ENCODE results near the gene DST. TPM values are rescaled to one million over a fixed set of nuclear protein-coding genes. Genes with fewer than 3 reads are reported as not detected.

DST gene
- polyA plus RNA-seq, 3 donors = 1.1 to 7.4 (median 3.2) TPM

DNA sequence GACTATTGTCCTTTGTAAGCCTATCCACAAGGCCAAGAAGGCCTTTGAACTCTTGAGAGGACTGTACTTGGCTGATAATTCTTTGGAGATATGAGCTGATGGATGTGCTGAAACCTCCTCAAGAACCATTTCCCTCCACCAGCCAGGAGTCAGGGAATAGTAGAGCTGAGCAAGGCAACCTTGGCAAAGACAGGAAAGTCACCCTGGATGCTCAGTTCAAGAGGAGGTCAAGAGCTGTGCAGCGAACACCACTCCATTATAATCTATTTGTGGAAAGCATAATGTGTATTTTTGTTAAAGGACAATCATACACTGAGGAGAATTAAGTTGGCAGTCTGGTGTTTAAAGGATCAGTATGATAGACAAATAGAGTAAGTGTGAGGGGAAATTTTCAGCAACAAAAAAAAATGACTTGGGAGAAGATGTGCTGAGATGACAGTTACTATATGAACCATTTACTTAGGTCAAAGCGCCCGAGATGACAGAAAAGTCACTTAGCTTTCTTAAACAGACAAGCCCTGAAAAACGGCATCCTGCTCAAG, 218.1 kb downstream of the DST start:
- no CpG with 5 or more reads among the region's 4 CpGs for WGBS (ENCODE audit: insufficient coverage)
- Histone ChIP-seq H4K20me1 (ENCODE audit: insufficient read depth, low read length) (no peaks in the 10 kb centered on the region), H3K79me2 (ENCODE audit: insufficient read depth, low read length) (no peaks in the 10 kb centered on the region), H3K4me3 (replicated peaks in 1 of 3; ENCODE audit: low read depth in 2 of 3, low read length in 3 of 3) (no peak overlapping the region), H3K4me2 (replicated peaks; ENCODE audit: extremely low read depth, low read length, poor library complexity, severe bottlenecking) (no peak overlapping the region), H2AFZ (ENCODE audit: insufficient read depth, low read depth, low read length, poor library complexity, severe bottlenecking) (no peak overlapping the region), H3K36me3 (replicated peaks in 1 of 2; ENCODE audit: control insufficient read depth in 1 of 2, insufficient read depth in 2 of 2, low read length in 2 of 2) (no peaks in the 10 kb centered on the region), H3K4me1 (ENCODE audit: control insufficient read depth in 1 of 2, insufficient read depth in 2 of 2, low read length in 2 of 2) (no peaks in the 10 kb centered on the region), H3K9ac (ENCODE audit: insufficient read depth, low read length, poor library complexity, severe bottlenecking) (no peak overlapping the region), H3K27ac (ENCODE audit: low read depth in 1 of 2, low read length in 2 of 2) (no peak overlapping the region), H3K27me3 (ENCODE audit: control insufficient read depth in 2 of 2, insufficient read depth in 2 of 2, low read length in 2 of 2) (no peaks in the 10 kb centered on the region), H3K9me3 (replicated peaks in 1 of 2; ENCODE audit: control insufficient read depth in 1 of 2, insufficient read depth in 1 of 2, low read length in 2 of 2) (no peaks in the 10 kb centered on the region)
- Mint-ChIP-seq H3K27ac (no peak overlapping the region), H3K27me3 (ENCODE audit: low read depth in 3 of 3) (no peaks in the 10 kb centered on the region), H3K36me3 (no peaks in the 10 kb centered on the region), H3K9me3 (peaks cover 0 to 8% (median 2%) of the 10 kb centered on the region in 7 donors), H3K4me1 (no peaks in the 10 kb centered on the region), H3K4me3 (no peak overlapping the region)
- TF ChIP-seq, protein P1, sequence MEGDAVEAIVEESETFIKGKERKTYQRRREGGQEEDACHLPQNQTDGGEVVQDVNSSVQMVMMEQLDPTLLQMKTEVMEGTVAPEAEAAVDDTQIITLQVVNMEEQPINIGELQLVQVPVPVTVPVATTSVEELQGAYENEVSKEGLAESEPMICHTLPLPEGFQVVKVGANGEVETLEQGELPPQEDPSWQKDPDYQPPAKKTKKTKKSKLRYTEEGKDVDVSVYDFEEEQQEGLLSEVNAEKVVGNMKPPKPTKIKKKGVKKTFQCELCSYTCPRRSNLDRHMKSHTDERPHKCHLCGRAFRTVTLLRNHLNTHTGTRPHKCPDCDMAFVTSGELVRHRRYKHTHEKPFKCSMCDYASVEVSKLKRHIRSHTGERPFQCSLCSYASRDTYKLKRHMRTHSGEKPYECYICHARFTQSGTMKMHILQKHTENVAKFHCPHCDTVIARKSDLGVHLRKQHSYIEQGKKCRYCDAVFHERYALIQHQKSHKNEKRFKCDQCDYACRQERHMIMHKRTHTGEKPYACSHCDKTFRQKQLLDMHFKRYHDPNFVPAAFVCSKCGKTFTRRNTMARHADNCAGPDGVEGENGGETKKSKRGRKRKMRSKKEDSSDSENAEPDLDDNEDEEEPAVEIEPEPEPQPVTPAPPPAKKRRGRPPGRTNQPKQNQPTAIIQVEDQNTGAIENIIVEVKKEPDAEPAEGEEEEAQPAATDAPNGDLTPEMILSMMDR (IDR thresholded peaks at IDR 0.05) = no peak
- no peak for DNase-seq
- intact Hi-C loops (cut with micrococcal nuclease) = no loop called here

DNA sequence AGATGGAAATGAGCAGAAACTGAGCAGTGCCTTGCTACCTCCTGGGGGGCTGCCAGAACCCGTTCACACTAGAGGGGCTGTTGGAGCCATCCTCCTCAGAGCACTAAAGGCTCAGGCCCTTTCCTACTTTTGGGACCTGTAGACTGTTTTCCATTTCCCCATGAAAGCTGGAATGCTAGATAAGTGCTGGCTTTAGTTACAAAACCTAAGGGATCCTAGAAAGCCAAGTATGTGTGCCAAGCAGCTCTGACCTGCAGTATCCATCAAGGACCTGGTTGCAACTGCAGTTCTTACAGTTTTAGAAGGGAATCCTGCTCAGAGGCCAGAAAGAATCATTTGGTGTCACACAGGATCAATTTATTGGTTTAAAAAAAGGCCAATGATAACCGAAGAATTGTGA, 218.6 kb downstream of the DST start:
- Histone ChIP-seq H3K9me3 (replicated peaks in 1 of 2; ENCODE audit: control insufficient read depth in 1 of 2, insufficient read depth in 1 of 2, low read length in 2 of 2) (no peaks in the 10 kb centered on the region), H4K20me1 (ENCODE audit: insufficient read depth, low read length) (no peaks in the 10 kb centered on the region), H3K79me2 (ENCODE audit: insufficient read depth, low read length) (no peaks in the 10 kb centered on the region), H3K4me1 (ENCODE audit: control insufficient read depth in 1 of 2, insufficient read depth in 2 of 2, low read length in 2 of 2) (no peaks in the 10 kb centered on the region), H3K4me2 (replicated peaks; ENCODE audit: extremely low read depth, low read length, poor library complexity, severe bottlenecking) (no peak overlapping the region), H2AFZ (ENCODE audit: insufficient read depth, low read depth, low read length, poor library complexity, severe bottlenecking) (no peak overlapping the region), H3K27me3 (ENCODE audit: control insufficient read depth in 2 of 2, insufficient read depth in 2 of 2, low read length in 2 of 2) (no peaks in the 10 kb centered on the region), H3K27ac (ENCODE audit: low read depth in 1 of 2, low read length in 2 of 2) (no peak overlapping the region), H3K4me3 (replicated peaks in 1 of 3; ENCODE audit: low read depth in 2 of 3, low read length in 3 of 3) (no peak overlapping the region), H3K36me3 (replicated peaks in 1 of 2; ENCODE audit: control insufficient read depth in 1 of 2, insufficient read depth in 2 of 2, low read length in 2 of 2) (no peaks in the 10 kb centered on the region), H3K9ac (ENCODE audit: insufficient read depth, low read length, poor library complexity, severe bottlenecking) (no peak overlapping the region)
- no peaks in the 10 kb centered on the region for H3K36me3 Mint-ChIP-seq
- TF ChIP-seq, protein P1 (IDR thresholded peaks at IDR 0.05) = no peak
- H3K4me1 Mint-ChIP-seq = no peaks in the 10 kb centered on the region
- H3K9me3 Mint-ChIP-seq = peaks cover 0 to 8% (median 2%) of the 10 kb centered on the region in 7 donors
- intact Hi-C loops (cut with micrococcal nuclease) = no loop called here
- no peak for DNase-seq
- WGBS (ENCODE audit: insufficient coverage) = no CpG with 5 or more reads among the region's 2 CpGs
- H3K27ac Mint-ChIP-seq = no peak overlapping the region
- no peaks in the 10 kb centered on the region for H3K27me3 Mint-ChIP-seq (ENCODE audit: low read depth in 3 of 3)
- H3K4me3 Mint-ChIP-seq = no peak overlapping the region

Data from CD14-positive monocyte (primary cell).